NCI-H774 (cell line): ENCODE data around the gene AP2A1.

Source experiments
- DNase-seq: peaks from one replicate; lab custom pipeline; 2025; lab: John Stamatoyannopoulos, UW

AP2A1 gene

GRCh38 chr19:49766007-49766929, 533 bp upstream of the AP2A1 start:
- peak; percentile 99 for DNase-seq

- DNase-seq: no peak
These were observed 580 bp downstream of the AP2A1 start for GRCh38 chr19:49767381-49767780.

GRCh38 chr19:49767967-49768581, 1.3 kb downstream of the AP2A1 start:
- no peak for DNase-seq

GRCh38 chr19:49770529-49770928, 3.7 kb downstream of the AP2A1 start:
- DNase-seq: no peak

GRCh38 chr19:49771674-49772139, 4.9 kb downstream of the AP2A1 start:
- DNase-seq: no peak

- no peak for DNase-seq
These were observed 6.1 kb downstream of the AP2A1 start for GRCh38 chr19:49772850-49773432.

- no peak for DNase-seq
These were observed 7.0 kb downstream of the AP2A1 start for GRCh38 chr19:49773663-49774350.

GRCh38 chr19:49774969-49775368, 8.2 kb downstream of the AP2A1 start:
- DNase-seq: no peak

- no peak for DNase-seq
These were observed 9.1 kb downstream of the AP2A1 start for GRCh38 chr19:49775742-49776370.

- no peak for DNase-seq
These were observed 9.6 kb downstream of the AP2A1 start for GRCh38 chr19:49776371-49776764.

GRCh38 chr19:49779731-49780555, 13.1 kb downstream of the AP2A1 start:
- DNase-seq: no peak

- DNase-seq: no peak
These were observed 14.1 kb downstream of the AP2A1 start for GRCh38 chr19:49780861-49781260.

GRCh38 chr19:49781394-49781793, 14.6 kb downstream of the AP2A1 start:
- DNase-seq: no peak

GRCh38 chr19:49782515-49782914, 15.7 kb downstream of the AP2A1 start:
- DNase-seq: no peak

- no peak for DNase-seq
These were observed 19.6 kb downstream of the AP2A1 start for GRCh38 chr19:49786376-49786820.

GRCh38 chr19:49787746-49788145, 20.9 kb downstream of the AP2A1 start:
- no peak for DNase-seq

GRCh38 chr19:49788857-49789256, 22.1 kb downstream of the AP2A1 start:
- no peak for DNase-seq

- no peak for DNase-seq
These were observed 24.1 kb downstream of the AP2A1 start for GRCh38 chr19:49790866-49791265.

- no peak for DNase-seq
These were observed 25.1 kb downstream of the AP2A1 start for GRCh38 chr19:49791776-49792445.

- DNase-seq: no peak
These were observed 26.2 kb downstream of the AP2A1 start for GRCh38 chr19:49792829-49793560.
